HL-60/S4 treated with retinoic acid at 250 ng/mL for 4 days and 3 days (cell line): ENCODE results near the gene EPRS1.
"Not testable (repeated sequence)": the region's sequence is repeated elsewhere in the genome, so short reads cannot be mapped to it uniquely, and the experiment has no call there.

Experiments used
- in situ Hi-C: fragments of 300-500 bp; cut with MboI; formaldehyde crosslinking; loops from 2 replicates; pipeline ENCODE4 v1.7.0; 2022; ENCODE audit warnings: low sequenced_read_pairs

EPRS1 gene

GRCh38 chr1:220040028-220040596, 6.2 kb downstream of the EPRS1 start:
- in situ Hi-C loops = no loop called here

DNA sequence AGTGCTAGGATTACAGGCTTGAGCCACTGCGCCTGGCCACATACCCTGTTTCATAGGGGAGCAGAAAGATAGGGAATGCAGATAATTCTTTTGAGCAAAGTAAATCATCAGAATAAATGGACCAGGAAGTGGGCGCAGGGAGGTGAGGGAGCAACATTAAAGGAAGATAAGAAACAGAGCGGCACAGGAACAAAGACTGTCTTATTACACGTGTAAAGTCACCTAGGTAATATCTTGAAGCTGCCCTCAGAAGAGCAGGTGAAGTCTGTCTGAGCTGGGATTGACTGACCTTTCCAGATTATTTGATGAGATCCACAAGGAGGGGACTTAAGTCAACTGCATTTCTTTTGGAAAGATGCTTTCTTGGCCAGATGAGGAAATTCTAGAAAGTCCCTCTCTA, 7.7 kb downstream of the EPRS1 start:
- in situ Hi-C loops = no loop called here

DNA sequence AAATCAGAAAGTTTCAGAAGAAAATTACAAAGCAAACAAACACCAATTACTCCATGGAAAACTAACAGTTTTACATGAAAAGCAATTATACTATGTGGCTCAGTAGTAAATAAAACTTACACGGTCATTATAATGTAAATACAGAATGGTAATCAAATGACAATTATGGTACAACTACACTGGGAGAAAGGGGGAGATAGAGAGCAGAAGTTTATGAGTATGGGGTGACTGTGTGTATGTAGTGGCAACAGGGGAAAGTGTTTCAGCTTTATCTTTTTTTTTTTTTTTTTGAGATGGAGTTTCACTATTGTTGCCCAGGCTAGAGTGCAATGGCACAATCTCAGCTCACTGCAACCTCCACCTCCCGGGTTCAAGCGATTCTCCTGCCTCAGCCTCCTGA, 8.5 kb downstream of the EPRS1 start:
- in situ Hi-C loops = not testable (repeated sequence)

DNA sequence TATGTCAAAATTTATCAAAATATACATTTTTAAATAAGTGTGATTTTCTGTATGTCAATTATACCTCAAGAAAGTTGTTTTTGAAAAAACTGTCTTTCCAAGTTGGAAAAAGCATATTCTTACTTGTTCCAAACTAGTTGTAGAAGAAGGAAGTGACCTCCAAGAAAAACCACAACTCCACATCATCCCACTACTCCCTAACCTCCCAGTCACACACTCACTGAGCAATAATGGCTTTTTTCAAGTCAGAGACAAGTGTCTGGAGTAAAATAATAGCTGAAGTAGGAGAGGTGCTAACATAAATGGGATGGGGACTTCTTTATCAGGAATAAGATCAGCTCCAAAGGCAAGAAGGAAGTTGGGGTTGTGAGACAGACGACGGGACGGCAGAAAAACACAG, 13.4 kb downstream of the EPRS1 start:
- in situ Hi-C loops = no loop called here

DNA sequence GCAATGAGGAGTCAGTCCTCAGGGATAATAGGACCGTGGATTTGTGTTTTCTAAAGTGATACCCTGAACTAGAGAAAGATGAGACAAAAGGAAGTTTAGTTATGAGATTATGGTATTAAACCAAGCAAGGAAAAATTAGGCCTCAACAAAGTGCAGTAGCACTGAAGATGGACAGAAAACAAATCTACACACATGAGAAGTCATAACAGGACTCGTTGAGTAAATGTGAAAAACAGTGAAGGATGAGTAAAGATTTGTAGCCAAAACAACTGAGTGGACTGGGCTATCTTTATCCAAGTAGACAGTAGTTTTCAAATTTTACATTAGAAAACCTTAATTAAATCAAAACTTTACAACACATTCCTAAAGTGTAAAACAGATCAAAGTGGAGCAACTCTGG, 15.0 kb downstream of the EPRS1 start:
- in situ Hi-C loops = no loop called here

DNA sequence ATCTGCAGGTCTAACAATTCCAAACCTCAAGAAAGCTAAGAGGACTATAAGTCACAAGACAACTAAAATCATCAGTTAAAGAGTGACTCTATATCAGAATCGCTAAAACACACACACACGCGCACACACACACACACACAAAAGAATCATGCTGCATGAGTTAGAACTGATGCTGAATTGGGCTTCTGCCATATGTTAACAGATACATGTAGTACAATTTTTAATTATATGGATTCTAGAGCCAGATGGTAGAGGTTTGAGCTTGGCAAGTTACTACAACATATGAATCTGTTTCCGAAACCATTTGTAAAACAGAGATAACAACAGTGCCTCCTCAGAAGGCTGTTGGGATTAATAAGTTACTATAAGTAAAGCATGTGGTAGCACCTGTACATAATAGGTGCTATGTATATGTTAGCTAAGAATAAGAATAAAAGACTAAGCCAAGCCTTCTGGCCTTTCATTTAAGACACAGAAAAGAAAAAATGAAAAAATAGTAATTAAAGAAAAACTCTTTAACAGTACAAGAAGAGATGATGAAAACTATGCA, 17.9 kb downstream of the EPRS1 start:
- in situ Hi-C loops = no loop called here

GRCh38 chr1:220019071-220019470, 27.2 kb downstream of the EPRS1 start:
- in situ Hi-C loops = no loop called here

DNA sequence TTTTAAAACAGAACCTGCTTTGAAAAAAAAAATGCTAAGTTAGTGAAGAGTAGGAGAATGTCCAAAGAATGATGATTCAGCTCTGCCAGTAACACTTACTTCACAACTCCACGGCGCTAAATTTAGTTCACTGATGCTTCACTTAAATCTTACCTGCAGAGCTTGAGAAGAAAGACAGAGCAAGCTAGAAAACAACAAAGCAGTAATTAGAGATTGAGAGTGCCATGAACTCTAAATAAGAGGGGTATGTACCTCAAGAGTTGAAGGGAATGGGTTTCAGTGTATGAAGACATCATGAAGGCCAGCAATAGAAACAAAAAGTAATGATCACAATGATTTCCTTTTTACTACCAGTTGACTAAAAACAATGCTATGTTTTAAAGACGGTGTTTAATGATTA, 32.8 kb downstream of the EPRS1 start:
- in situ Hi-C loops = no loop called here

DNA sequence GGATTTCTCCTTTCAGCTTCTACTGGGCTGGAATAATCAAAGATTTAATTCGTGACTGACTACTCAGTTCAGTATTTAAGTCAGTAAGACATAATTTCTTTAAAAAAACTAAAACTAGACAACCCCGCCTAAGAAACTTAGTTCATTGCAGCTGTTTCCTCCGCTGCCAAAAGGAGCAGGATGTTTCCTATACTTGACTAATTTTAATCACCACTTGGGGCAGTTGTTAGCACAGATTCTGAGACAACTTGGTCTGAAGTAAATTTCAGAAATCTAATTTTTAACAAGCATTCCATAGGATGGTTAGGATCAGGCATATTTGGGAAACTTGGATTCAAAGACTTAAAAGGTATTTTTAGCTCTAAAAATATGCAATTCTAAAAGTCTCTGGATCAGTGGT, 34.0 kb downstream of the EPRS1 start:
- in situ Hi-C loops = no loop called here

DNA sequence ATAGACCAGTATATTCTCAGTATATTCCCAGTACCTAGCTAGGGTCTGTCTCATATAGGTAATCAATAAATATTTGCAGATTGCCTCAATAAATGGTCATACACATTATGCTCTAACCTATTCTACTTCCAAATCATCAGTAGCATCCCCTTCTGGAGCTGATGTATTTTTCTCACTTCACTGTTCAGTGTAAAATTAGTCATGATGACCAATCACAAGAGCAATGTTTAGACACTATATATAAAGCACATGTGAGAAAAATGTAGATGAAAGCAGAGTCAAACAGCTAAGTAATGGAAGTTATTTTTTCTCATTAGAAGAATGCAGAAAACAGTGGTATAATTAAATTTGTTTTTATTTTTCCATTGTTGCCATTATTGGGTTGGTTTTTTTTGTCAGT, 34.7 kb downstream of the EPRS1 start:
- in situ Hi-C loops = no loop called here

DNA sequence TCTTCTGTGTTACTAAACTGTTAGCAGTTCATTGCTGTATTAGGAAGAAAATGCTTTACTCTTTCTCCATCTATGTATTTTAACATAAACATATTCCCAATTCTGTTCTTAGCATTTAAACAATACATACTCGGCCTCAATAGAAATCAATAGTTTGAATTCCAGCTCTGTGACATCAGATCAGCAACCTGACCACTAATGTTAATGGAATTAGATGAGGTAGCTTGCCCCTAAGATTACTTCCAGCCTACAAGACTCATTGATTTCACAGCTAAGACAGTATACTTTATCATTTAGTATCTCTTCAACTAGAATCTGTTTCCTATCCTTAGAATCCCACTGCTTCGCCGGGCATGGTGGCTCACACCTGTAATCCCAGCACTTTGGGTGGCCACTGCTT, 38.9 kb downstream of the EPRS1 start:
- in situ Hi-C loops = no loop called here

DNA sequence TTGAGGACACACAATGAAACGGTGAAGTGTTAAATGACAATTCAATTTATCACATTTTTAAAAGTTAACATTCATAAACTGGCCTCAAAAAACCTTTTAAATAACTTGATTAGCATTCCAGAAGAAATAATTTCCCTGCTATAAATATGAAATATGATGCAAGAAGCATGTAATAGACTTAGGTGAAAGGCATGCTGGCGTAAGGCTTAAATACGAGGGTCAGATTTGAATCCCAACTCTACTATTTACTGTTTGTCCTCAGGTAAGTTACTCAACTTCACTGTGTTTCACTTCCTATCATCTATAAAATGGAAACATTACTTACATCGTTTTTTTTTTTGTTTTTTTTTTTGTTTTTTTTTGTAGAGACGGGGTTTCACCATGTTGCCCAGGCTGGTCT, 40.8 kb downstream of the EPRS1 start:
- in situ Hi-C loops = no loop called here

- in situ Hi-C loops = no loop called here
Observed at GRCh38 chr1:220003610-220004299, 42.5 kb downstream of the EPRS1 start.

GRCh38 chr1:220003015-220003414, 43.3 kb downstream of the EPRS1 start:
- in situ Hi-C loops = no loop called here

DNA sequence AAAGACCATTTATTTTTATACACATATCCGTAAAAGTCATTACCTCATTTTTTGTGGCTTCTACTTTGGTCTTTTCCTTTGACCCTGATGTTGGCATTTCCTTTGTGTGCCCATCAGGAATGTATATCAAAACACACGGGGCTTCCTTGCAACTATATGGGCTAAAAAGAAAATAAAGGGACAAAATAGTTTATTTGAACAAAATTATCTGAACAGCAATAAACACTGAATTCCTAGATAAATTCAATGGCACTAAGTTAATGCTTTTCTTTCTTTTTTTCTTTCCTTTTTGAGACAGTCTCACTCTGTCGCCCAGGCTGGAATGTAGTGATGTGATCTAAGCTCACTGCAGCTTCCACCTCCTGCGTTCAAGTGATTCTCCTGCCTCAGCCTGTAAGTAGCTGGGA, 45.2 kb downstream of the EPRS1 start:
- in situ Hi-C loops = no loop called here

GRCh38 chr1:219999821-220000220, 46.5 kb downstream of the EPRS1 start:
- in situ Hi-C loops = no loop called here
